Fibroblast of the aortic adventitia (primary cell): ENCODE results near the gene CCNB3. TPM values are rescaled to one million over a fixed set of nuclear protein-coding genes. Genes with fewer than 3 reads are reported as not detected.

ENCODE experiments used
- DNase-seq: peaks from one replicate; pipeline ENCODE4 v3.0.0-alpha.2; 2010; ENCODE audit warnings: low read depth
- H3K4me3 ChIP-seq: 2 replicates; pipeline ENCODE4 v1.5.1; 2011; ENCODE audit warnings: low read depth, mild to moderate bottlenecking, control low read depth, low read length, moderate library complexity
- CTCF ChIP-seq: IDR thresholded peaks from 2 replicates; pipeline ENCODE4 v1.5.1; 2011; ENCODE audit warnings: mild to moderate bottlenecking, low read length, control low read depth, inconsistent platforms; ENCODE audit not compliant: insufficient read depth
- total RNA-seq: library from RNA; depleted of rRNA; stranded (reverse); fragments of >200 nt; gene quantifications from 2 replicates; pipeline ENCODE4 v1.2.3, GENCODE V29; 2012; ENCODE audit warnings: low replicate concordance

CCNB3 gene
- total RNA-seq, 1 donor: 0.09 TPM

- no peak for DNase-seq
- TF ChIP-seq CTCF: no peak
- H3K4me3 ChIP-seq: no peak overlapping the region
Observed at GRCh38 chrX:50333308-50333707, 128.7 kb downstream of the CCNB3 start.

- no peak for TF ChIP-seq CTCF
- DNase-seq: no peak
Observed at GRCh38 chrX:50343917-50344316, 139.4 kb downstream of the CCNB3 start.

GRCh38 chrX:50372966-50373365 lies 168.4 kb downstream of the CCNB3 start:
- H3K4me3 ChIP-seq: no peak overlapping the region
- no peak for TF ChIP-seq CTCF
- DNase-seq: no peak

More at GRCh38 chrX:50343917-50344316, 139.4 kb downstream of the CCNB3 start:
- H3K4me3 ChIP-seq: no peak overlapping the region

GRCh38 chrX:50375481-50376267 lies 171.1 kb downstream of the CCNB3 start:
- no peak for DNase-seq
- TF ChIP-seq CTCF: no peak
- H3K4me3 ChIP-seq: no peak overlapping the region

- DNase-seq: no peak
- no peak overlapping the region for H3K4me3 ChIP-seq
Observed at GRCh38 chrX:50381729-50382415, 177.3 kb downstream of the CCNB3 start.

GRCh38 chrX:50386520-50386919 lies 182.0 kb downstream of the CCNB3 start:
- no peak for TF ChIP-seq CTCF
- no peak overlapping the region for H3K4me3 ChIP-seq
- DNase-seq: no peak

More at GRCh38 chrX:50381729-50382415, 177.3 kb downstream of the CCNB3 start:
- no peak for TF ChIP-seq CTCF
